K562 (cell line): ENCODE data around the gene BIK. TPM values are rescaled to one million over a fixed set of nuclear protein-coding genes. Genes with fewer than 3 reads are reported as not detected.

Source experiments
- ATAC-seq: fragments of 200-7000 bp; cut with Tn5 transposase; 3 replicates; pipeline ENCODE4 v1.9.1; 2020; ENCODE audit warnings: moderate library complexity
- BruUV-seq: library from RNA; stranded (reverse); fragments of 400-500 nt; replicated peaks from 2 replicates; lab custom pipeline; 2021; lab: Mats Ljungman, UMichigan
- CTCF ChIA-PET: fragments of 300-600 bp; formaldehyde crosslinking; extraction: SDS; loops from one replicate; lab custom pipeline; 2021; ENCODE audit warnings: low intra/inter-chr PET ratio; lab: Yijun Ruan, JAX
- POLR2A ChIA-PET: fragments of 300-600, 350-650 bp; sonication (Branson Sonifier 250); formaldehyde crosslinking; extraction: SDS; loops from one replicate; lab custom pipeline; 2021; ENCODE audit warnings: antibody characterized with exemption, inconsistent platforms; lab: Yijun Ruan, JAX
- DNase-seq, 4 experiments: peaks; one replicate each; pipeline versions ENCODE4 v3.0.0 to v3.0.0-alpha.2; 2011 to 2018; ENCODE audit warnings: low spot score in 3 of 4, mixed read lengths in 3 of 4; ENCODE audit errors: extremely low read depth in 1 of 4
- FAIRE-seq: peaks from 2 replicates; lab custom pipeline; 2011; peaks lifted over from hg19 to GRCh38; lab: Jason Lieb, UNC
- H2AFZ ChIP-seq: 2 replicates; pipeline ENCODE4 v1.6.0; 2011; ENCODE audit warnings: low read depth, low read length, control low read depth, inconsistent platforms
- H3K27ac ChIP-seq: fragments of 200-600 bp; 3 replicates; pipeline ENCODE4 v1.8.0; 2011; ENCODE audit warnings: low read depth, mild to moderate bottlenecking, control low read depth, inconsistent platforms, low read length, moderate library complexity, mixed read lengths; ENCODE audit errors: extremely low read depth
- H3K27me3 ChIP-seq, 2 experiments: fragments of 300-600 bp in 1 of 2; 2 replicates in 1 of 2; 3 replicates in 1 of 2; pipeline versions ENCODE4 v1.6.0 to v1.8.0; 2011; ENCODE audit warnings: inconsistent platforms in 2 of 2, low read length in 2 of 2, mild to moderate bottlenecking in 1 of 2, mixed read lengths in 1 of 2, moderate library complexity in 1 of 2; ENCODE audit not compliant: control insufficient read depth in 2 of 2, insufficient read depth in 2 of 2
- H3K36me3 ChIP-seq: fragments of 300-600 bp; 3 replicates; pipeline ENCODE4 v1.8.0; 2011; ENCODE audit warnings: mild to moderate bottlenecking, low read length, inconsistent platforms; ENCODE audit not compliant: control insufficient read depth, insufficient read depth
- H3K4me1 ChIP-seq, 2 experiments: fragments of 200-600 bp in 1 of 2; replicated peaks in 1 of 2; 2 replicates in 1 of 2; 3 replicates in 1 of 2; pipeline versions ENCODE4 v1.5.1 to v1.8.0; 2011; ENCODE audit warnings: inconsistent platforms in 2 of 2, low read length in 2 of 2, mild to moderate bottlenecking in 1 of 2, mixed read lengths in 1 of 2, moderate library complexity in 1 of 2; ENCODE audit not compliant: control insufficient read depth in 2 of 2, insufficient read depth in 2 of 2
- H3K4me2 ChIP-seq: 2 replicates; pipeline ENCODE4 v1.6.1; 2011; ENCODE audit warnings: low read length, control low read depth, inconsistent platforms, mixed read lengths; ENCODE audit not compliant: insufficient read depth
- H3K4me3 ChIP-seq: fragments of 200-600 bp; sonication (generic), shearing (Covaris generic); 2 replicates; pipeline ENCODE4 v1.5.1; 2016; ENCODE audit warnings: control low read depth, inconsistent platforms
- H3K79me2 ChIP-seq: fragments of 200-600 bp; 3 replicates; pipeline ENCODE4 v1.8.0; 2011; ENCODE audit warnings: low read length, inconsistent platforms; ENCODE audit not compliant: control insufficient read depth, insufficient read depth
- H3K9ac ChIP-seq, 2 experiments: 2 replicates each; pipeline versions ENCODE4 v1.6.0 to v1.6.1; 2011; ENCODE audit warnings: low read depth in 2 of 2, low read length in 2 of 2, control low read depth in 1 of 2, inconsistent platforms in 1 of 2, mild to moderate bottlenecking in 1 of 2, mixed read lengths in 1 of 2; ENCODE audit not compliant: insufficient read depth in 1 of 2
- H3K9me1 ChIP-seq: one replicate; pipeline ENCODE4 v1.6.0; 2011; ENCODE audit warnings: inconsistent platforms, mild to moderate bottlenecking, low read length, moderate library complexity; ENCODE audit not compliant: control insufficient read depth, insufficient read depth
- H3K9me3 ChIP-seq: replicated peaks from 2 replicates; pipeline ENCODE4 v1.5.1; 2011; ENCODE audit warnings: low read depth, low read length, inconsistent platforms; ENCODE audit not compliant: control insufficient read depth, insufficient read depth
- H4K20me1 ChIP-seq: replicated peaks from 2 replicates; pipeline ENCODE4 v1.6.1; 2011; ENCODE audit warnings: low read length, inconsistent platforms, mixed read lengths; ENCODE audit not compliant: control insufficient read depth, insufficient read depth
- ATF1 ChIP-seq, 2 experiments: fragments of 450-650 bp in 1 of 2; IDR thresholded peaks; 2 replicates each; pipeline ENCODE4 v1.6.1; 2016; ENCODE audit warnings: missing compliant biosample characterization in 1 of 2, missing genetic modification characterization in 1 of 2
- CBFA2T2 ChIP-seq: fragments of 450-650 bp; conservative IDR thresholded peaks from 2 replicates; pipeline ENCODE4 v1.6.1; 2017; ENCODE audit warnings: mild to moderate bottlenecking
- CBFA2T3 ChIP-seq: fragments of 450-650 bp; IDR thresholded peaks from 2 replicates; pipeline ENCODE4 v1.6.1; 2017
- CTBP1 ChIP-seq: fragments of 450-650 bp; IDR thresholded peaks from 2 replicates; pipeline ENCODE4 v1.6.1; 2016; ENCODE audit warnings: borderline replicate concordance
- ETV1 ChIP-seq: fragments of 450-650 bp; conservative IDR thresholded peaks from 2 replicates; pipeline ENCODE4 v1.6.1; 2016; ENCODE audit warnings: missing genetic modification characterization, control low read depth, low read depth, missing compliant biosample characterization
- FOS ChIP-seq: IDR thresholded peaks from 3 replicates; pipeline ENCODE4 v1.6.1; 2011; ENCODE audit not compliant: insufficient read length; ENCODE audit errors: extremely low read depth
- FOXA3 ChIP-seq, 2 experiments: fragments of 450-650 bp in 1 of 2; sonication (generic) in 1 of 2; formaldehyde crosslinking; IDR thresholded peaks in 1 of 2; conservative IDR thresholded peaks in 1 of 2; 2 replicates each; pipeline versions ENCODE4 v1.4.0 to v1.8.0; 2020 to 2022; ENCODE audit warnings: mild to moderate bottlenecking in 2 of 2, missing genetic modification reagents in 1 of 2
- KLF16 ChIP-seq: IDR thresholded peaks from 2 replicates; pipeline ENCODE4 v1.6.1; 2016; ENCODE audit warnings: antibody characterized with exemption
- MAZ ChIP-seq, 2 experiments: fragments of 450-650 bp in 1 of 2; sonication (generic) in 1 of 2; formaldehyde crosslinking; IDR thresholded peaks in 1 of 2; conservative IDR thresholded peaks in 1 of 2; 2 replicates each; pipeline versions ENCODE4 v1.4.0 to v1.5.0; 2020; ENCODE audit warnings: mild to moderate bottlenecking in 1 of 2, missing genetic modification reagents in 1 of 2
- MTF1 ChIP-seq: fragments of 250-450 bp; sonication (Bioruptor Pico); IDR thresholded peaks from 2 replicates; pipeline ENCODE4 v1.9.0; 2021; ENCODE audit warnings: moderate library complexity, mild to moderate bottlenecking, inconsistent platforms, borderline replicate concordance
- NFIX ChIP-seq: fragments of 250-450 bp; sonication (Bioruptor Pico); IDR thresholded peaks from 2 replicates; pipeline ENCODE4 v1.4.0; 2020; ENCODE audit warnings: low read depth, mild to moderate bottlenecking, moderate library complexity
- NR4A1 ChIP-seq, 2 experiments: fragments of 250-450 bp in 1 of 2; fragments of 450-650 bp in 1 of 2; sonication (Bioruptor Pico) in 1 of 2; IDR thresholded peaks; 2 replicates each; pipeline versions ENCODE4 v1.4.0 to v1.6.1; 2016 to 2020; ENCODE audit warnings: mild to moderate bottlenecking in 2 of 2, missing compliant biosample characterization in 1 of 2, missing genetic modification characterization in 1 of 2, moderate library complexity in 1 of 2
- PHF20 ChIP-seq: fragments of 450-650 bp; IDR thresholded peaks from 2 replicates; pipeline ENCODE4 v1.6.1; 2018; ENCODE audit not compliant: partially characterized antibody
- POLR2G ChIP-seq: fragments of 200-400 bp; formaldehyde crosslinking; IDR thresholded peaks from 2 replicates; pipeline ENCODE4 v1.6.1; 2017; ENCODE audit warnings: low read depth, mild to moderate bottlenecking, antibody characterized with exemption, low read length, moderate library complexity
- RBFOX2 ChIP-seq: fragments of 200-400 bp; formaldehyde crosslinking; IDR thresholded peaks from 2 replicates; pipeline ENCODE4 v1.6.1; 2017; ENCODE audit warnings: low read depth, mild to moderate bottlenecking, low read length, moderate library complexity
- RCOR1 ChIP-seq, 2 experiments: IDR thresholded peaks; 2 replicates each; pipeline ENCODE4 v1.6.1; 2012; ENCODE audit warnings: low read depth in 2 of 2, low read length in 2 of 2, borderline replicate concordance in 1 of 2, improper control_type of control experiment in 1 of 2
- SUPT5H ChIP-seq: fragments of 450-650 bp; IDR thresholded peaks from 2 replicates; pipeline ENCODE4 v1.6.1; 2016
- TAF1 ChIP-seq: IDR thresholded peaks from 2 replicates; pipeline ENCODE4 v1.6.1; 2011; ENCODE audit warnings: mild to moderate bottlenecking, low read length, moderate library complexity; ENCODE audit not compliant: insufficient read depth, control insufficient read depth, severe bottlenecking; ENCODE audit errors: extremely low read depth
- ZFX ChIP-seq: sonication (generic); formaldehyde crosslinking; IDR thresholded peaks from 2 replicates; pipeline ENCODE4 v1.8.0; 2022; ENCODE audit warnings: mild to moderate bottlenecking, missing genetic modification reagents, moderate library complexity
- ZNF12 ChIP-seq: sonication (generic); formaldehyde crosslinking; IDR thresholded peaks from 2 replicates; pipeline ENCODE4 v1.4.0; 2020; ENCODE audit warnings: mild to moderate bottlenecking, missing genetic modification reagents
- ZNF699 ChIP-seq: fragments of 250-450 bp; sonication (Bioruptor Pico); IDR thresholded peaks from 2 replicates; pipeline ENCODE4 v1.8.0; 2021; ENCODE audit warnings: mild to moderate bottlenecking, moderate library complexity; ENCODE audit not compliant: insufficient replicate concordance
- ZNF780A ChIP-seq: fragments of 250-450 bp; sonication (Bioruptor Pico); IDR thresholded peaks from 2 replicates; pipeline ENCODE4 v1.5.0; 2021; ENCODE audit warnings: mild to moderate bottlenecking
- ZSCAN32 ChIP-seq: fragments of 450-650 bp; formaldehyde crosslinking; IDR thresholded peaks from 2 replicates; pipeline ENCODE4 v1.4.0; 2020; ENCODE audit warnings: mild to moderate bottlenecking, moderate library complexity
- WGBS: fragments of 100-300 bp; shearing (Covaris generic); methylation state at CpG from one replicate; pipeline ENCODE4 v1.1.6; 2016; ENCODE audit warnings: low coverage, mixed read lengths; ENCODE audit not compliant: insufficient coverage; ENCODE audit errors: missing lambda C conversion rate; 5-methylcytosine and 5-hydroxymethylcytosine counted together
- in situ Hi-C: fragments of 300-500 bp; cut with MboI; formaldehyde crosslinking; loops from 4 replicates; pipeline ENCODE4 v1.15.0; 2018; ENCODE audit warnings: inconsistent platforms, mixed read lengths
- intact Hi-C: fragments of 100-400 bp; cut with micrococcal nuclease; formaldehyde crosslinking; loops from 2 replicates; pipeline ENCODE4 v1.14.2; 2022
- polyA plus RNA-seq, 8 experiments: library from polyadenylated mRNA; depleted of rRNA in 4 of 8; stranded (reverse) in 5 of 8; unstranded in 3 of 8; fragments of >200 nt; fragmentation: Nextera tagmentation in 2 of 8; fragmentation: Illumina TruSeq in 1 of 8; extraction: Ambion mirVana in 2 of 8; extraction: Trizol in 1 of 8; gene quantifications; 2 replicates each; pipeline versions ENCODE4 v1.2.1 to v1.2.3, GENCODE V29; 2011 to 2014; ENCODE audit warnings: inconsistent platforms in 1 of 8, missing spikeins in 1 of 8
- total RNA-seq, 7 experiments: library from RNA; depleted of rRNA in 6 of 7; stranded (reverse); fragments of >200 nt in 6 of 7; fragmentation: Illumina TruSeq in 2 of 7; extraction: Trizol in 2 of 7; gene quantifications; 2 replicates each; pipeline versions ENCODE4 v1.2.1 to v1.2.3, GENCODE V29; 2011 to 2021; ENCODE audit warnings: low replicate concordance in 1 of 7
- TF ChIP-seq, protein P1 (sequence below): fragments of 450-650 bp; formaldehyde crosslinking; IDR thresholded peaks from 2 replicates; pipeline ENCODE4 v1.4.0; 2020; ENCODE audit warnings: mild to moderate bottlenecking

Gene BIK
- total and polyA plus RNA-seq, 9 of the 15 experiments (the other 6 are each of a cell fraction or from before 2014, with no cell fraction given) = 0.08 to 0.23 (median 0.18) TPM; not detected in 4

DNA sequence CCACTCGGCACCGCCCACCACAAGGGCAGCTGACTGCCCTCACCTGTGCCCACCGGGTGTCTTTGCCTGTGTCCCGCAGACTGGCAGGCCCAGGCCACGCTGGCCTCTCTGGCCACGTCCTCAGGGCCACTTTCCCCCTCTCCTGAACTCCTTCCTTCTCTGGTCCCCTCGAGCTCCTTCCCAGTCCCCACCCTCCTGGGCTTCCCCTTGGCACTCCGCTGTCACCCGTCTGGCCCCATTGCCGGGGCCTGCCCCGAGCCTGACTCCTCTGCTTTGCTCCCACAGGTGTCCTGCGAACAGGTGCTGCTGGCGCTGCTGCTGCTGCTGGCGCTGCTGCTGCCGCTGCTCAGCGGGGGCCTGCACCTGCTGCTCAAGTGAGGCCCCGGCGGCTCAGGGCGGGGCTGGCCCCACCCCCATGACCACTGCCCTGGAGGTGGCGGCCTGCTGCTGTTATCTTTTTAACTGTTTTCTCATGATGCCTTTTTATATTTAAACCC is 18.4 kb downstream of the BIK start:
- Histone ChIP-seq H3K9me1 (no peaks in the 10 kb centered on the region), H3K9me3 (no peaks in the 10 kb centered on the region), H3K27ac (no peak overlapping the region), H3K36me3 (peaks cover 20% of the 10 kb centered on the region; the same call in 2 of the 3 replicates), H3K9ac (peak overlapping the region in 1 of 2 experiments; percentile 35; a peak in 1 of 4 replicates), H3K27me3 (no peaks in the 10 kb centered on the region), H3K79me2 (no peaks in the 10 kb centered on the region), H4K20me1 (no peaks in the 10 kb centered on the region), H2AFZ (no peak overlapping the region), H3K4me1 (peaks cover 8 to 40% of the 10 kb centered on the region in 2 experiments; a peak in 4 of 5 replicates), H3K4me3 (no peak overlapping the region), H3K4me2 (no peak overlapping the region)
- BruUV-seq = no TSS peak
- ChIA-PET POLR2A (no interaction called here), CTCF (no interaction called here)
- ATAC-seq = peak; percentile 86
- no peak for FAIRE-seq
- in situ Hi-C loops (no loop called here), intact Hi-C loops (no loop called here)
- 27% methylated on average over 17 of the region's 20 CpGs for WGBS
- DNase-seq = peak; percentile 58 to 66 (median 64)
- TF ChIP-seq FOXA3 (CRISPR knock-in tag; conservative IDR thresholded peaks at IDR 0.05 in 1 of 2, IDR thresholded peaks at IDR 0.05 in 1 of 2) (no peak), ZSCAN32 (no peak), ZFX (CRISPR knock-in tag) (peak; percentile 18; the same call in 1 of the 2 replicates), CBFA2T3 (peak; percentile 42), ETV1 (tag) (no peak), CTBP1 (0 out of 2 replicates have a peak, but pooled peaks have one; percentile 18), RBFOX2 (0 out of 2 replicates have a peak, but pooled peaks have one; percentile 28), FOS (no peak), MAZ (CRISPR knock-in tag; conservative IDR thresholded peaks at IDR 0.05 in 1 of 2, IDR thresholded peaks at IDR 0.05 in 1 of 2) (0 out of 4 replicates have a peak, but pooled peaks of 1 of the 2 experiments have one; percentile 35), ZNF12 (CRISPR knock-in tag) (no peak), TAF1 (no peak), PHF20 (no peak), RCOR1 (IDR thresholded peaks at IDR 0.05; ENCODE audit: borderline replicate concordance in 1 of 2, low read depth in 2 of 2, low read length in 2 of 2) (0 out of 4 replicates have a peak, but pooled peaks of 1 of the 2 experiments have one; percentile 15), NR4A1 (CRISPR knock-in tag; IDR thresholded peaks at IDR 0.05) (no peak), NR4A1 (tag; IDR thresholded peaks at IDR 0.05) (no peak), MTF1 (CRISPR knock-in tag) (no peak), CBFA2T2 (0 out of 2 replicates have a peak, but pooled peaks have one; percentile 13), ZNF699 (CRISPR knock-in tag) (no peak), ZNF780A (CRISPR knock-in tag) (no peak), SUPT5H (peak; percentile 30; the same call in 1 of the 2 replicates), KLF16 (no peak), NFIX (no peak), ATF1 (CRISPR knock-in tag; IDR thresholded peaks at IDR 0.05) (no peak), ATF1 (tag; IDR thresholded peaks at IDR 0.05) (no peak), POLR2G (peak; percentile 60)
- TF ChIP-seq, protein P1, sequence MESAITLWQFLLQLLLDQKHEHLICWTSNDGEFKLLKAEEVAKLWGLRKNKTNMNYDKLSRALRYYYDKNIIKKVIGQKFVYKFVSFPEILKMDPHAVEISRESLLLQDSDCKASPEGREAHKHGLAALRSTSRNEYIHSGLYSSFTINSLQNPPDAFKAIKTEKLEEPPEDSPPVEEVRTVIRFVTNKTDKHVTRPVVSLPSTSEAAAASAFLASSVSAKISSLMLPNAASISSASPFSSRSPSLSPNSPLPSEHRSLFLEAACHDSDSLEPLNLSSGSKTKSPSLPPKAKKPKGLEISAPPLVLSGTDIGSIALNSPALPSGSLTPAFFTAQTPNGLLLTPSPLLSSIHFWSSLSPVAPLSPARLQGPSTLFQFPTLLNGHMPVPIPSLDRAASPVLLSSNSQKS (CRISPR knock-in tag) = no peak
